ENCODE measurements around the gene NEDD8.

- TF ChIP-seq, protein P1, sequence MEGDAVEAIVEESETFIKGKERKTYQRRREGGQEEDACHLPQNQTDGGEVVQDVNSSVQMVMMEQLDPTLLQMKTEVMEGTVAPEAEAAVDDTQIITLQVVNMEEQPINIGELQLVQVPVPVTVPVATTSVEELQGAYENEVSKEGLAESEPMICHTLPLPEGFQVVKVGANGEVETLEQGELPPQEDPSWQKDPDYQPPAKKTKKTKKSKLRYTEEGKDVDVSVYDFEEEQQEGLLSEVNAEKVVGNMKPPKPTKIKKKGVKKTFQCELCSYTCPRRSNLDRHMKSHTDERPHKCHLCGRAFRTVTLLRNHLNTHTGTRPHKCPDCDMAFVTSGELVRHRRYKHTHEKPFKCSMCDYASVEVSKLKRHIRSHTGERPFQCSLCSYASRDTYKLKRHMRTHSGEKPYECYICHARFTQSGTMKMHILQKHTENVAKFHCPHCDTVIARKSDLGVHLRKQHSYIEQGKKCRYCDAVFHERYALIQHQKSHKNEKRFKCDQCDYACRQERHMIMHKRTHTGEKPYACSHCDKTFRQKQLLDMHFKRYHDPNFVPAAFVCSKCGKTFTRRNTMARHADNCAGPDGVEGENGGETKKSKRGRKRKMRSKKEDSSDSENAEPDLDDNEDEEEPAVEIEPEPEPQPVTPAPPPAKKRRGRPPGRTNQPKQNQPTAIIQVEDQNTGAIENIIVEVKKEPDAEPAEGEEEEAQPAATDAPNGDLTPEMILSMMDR (IDR thresholded peaks at IDR 0.05), result no peak
- TF ChIP-seq POLR2A (IDR thresholded peaks at IDR 0.05) (no peak), EP300 (IDR thresholded peaks at IDR 0.05) (no peak)
These were observed 59.3 kb downstream of the NEDD8 start for GRCh38 chr14:24172871-24173281.
